Liver (tissue), 9 donors: ENCODE results near the gene FAM110D. TPM values are rescaled to one million over a fixed set of nuclear protein-coding genes. Genes with fewer than 3 reads are reported as not detected.

Experiments used
- DNase-seq: peaks from one replicate; pipeline ENCODE4 v3.0.0-alpha.2; 2017; ENCODE audit warnings: low spot score
- H3K27ac ChIP-seq, 2 donors: one replicate each; pipeline ENCODE4 v1.7.0; 2013; ENCODE audit warnings: inconsistent platforms in 2 of 2, low read length in 2 of 2, control low read depth in 1 of 2, low read depth in 1 of 2, mild to moderate bottlenecking in 1 of 2
- H3K27me3 ChIP-seq, 4 donors: one replicate each; pipeline versions ENCODE4 v1.6.1 to v1.7.0; 2013; ENCODE audit warnings: low read length in 3 of 4, inconsistent platforms in 1 of 4, mild to moderate bottlenecking in 1 of 4, moderate library complexity in 1 of 4; ENCODE audit not compliant: control insufficient read depth in 4 of 4, insufficient read depth in 4 of 4
- H3K36me3 ChIP-seq, 4 donors: one replicate each; pipeline versions ENCODE4 v1.6.1 to v1.7.0; 2013; ENCODE audit warnings: low read length in 3 of 4, mild to moderate bottlenecking in 3 of 4, low read depth in 1 of 4, moderate library complexity in 1 of 4; ENCODE audit not compliant: control insufficient read depth in 4 of 4, insufficient read depth in 3 of 4
- H3K4me1 ChIP-seq, 4 donors: one replicate each; pipeline versions ENCODE4 v1.6.1 to v1.7.0; 2013; ENCODE audit warnings: low read length in 3 of 4, mild to moderate bottlenecking in 3 of 4, moderate library complexity in 1 of 4; ENCODE audit not compliant: control insufficient read depth in 4 of 4, insufficient read depth in 4 of 4
- H3K4me3 ChIP-seq, 3 donors: one replicate each; pipeline versions ENCODE4 v1.6.1 to v1.7.0; 2013; ENCODE audit warnings: low read length in 3 of 3, control low read depth in 1 of 3, low read depth in 1 of 3, mild to moderate bottlenecking in 1 of 3
- H3K9ac ChIP-seq, 2 donors: one replicate each; pipeline ENCODE4 v1.7.0; 2013; ENCODE audit warnings: low read length in 2 of 2, mild to moderate bottlenecking in 2 of 2, moderate library complexity in 2 of 2, control low read depth in 1 of 2, low read depth in 1 of 2
- H3K9me3 ChIP-seq, 4 donors: one replicate each; pipeline versions ENCODE4 v1.6.1 to v1.7.0; 2013; ENCODE audit warnings: low read length in 3 of 4; ENCODE audit not compliant: control insufficient read depth in 4 of 4
- EGR1 ChIP-seq, 2 donors: IDR thresholded peaks; 2 replicates each; pipeline ENCODE4 v1.6.1; 2016 to 2018; ENCODE audit warnings: antibody characterized with exemption in 2 of 2, low read depth in 2 of 2
- FOXA1 ChIP-seq: IDR thresholded peaks from 2 replicates; pipeline ENCODE4 v1.6.1; 2016; ENCODE audit warnings: antibody characterized with exemption
- GABPA ChIP-seq, 2 donors: IDR thresholded peaks in 1 of 2; conservative IDR thresholded peaks in 1 of 2; 2 replicates each; pipeline ENCODE4 v1.6.1; 2016; ENCODE audit warnings: antibody characterized with exemption in 2 of 2, mild to moderate bottlenecking in 1 of 2, moderate library complexity in 1 of 2
- HNF4A ChIP-seq, 2 donors: conservative IDR thresholded peaks; 2 replicates each; pipeline ENCODE4 v1.6.1; 2016; ENCODE audit warnings: antibody characterized with exemption in 2 of 2, mild to moderate bottlenecking in 2 of 2
- HNF4G ChIP-seq: IDR thresholded peaks from 2 replicates; pipeline ENCODE4 v1.6.1; 2016; ENCODE audit warnings: antibody characterized with exemption
- JUND ChIP-seq, 2 donors: IDR thresholded peaks; 2 replicates each; pipeline ENCODE4 v1.6.1; 2016; ENCODE audit warnings: antibody characterized with exemption in 2 of 2
- NR2F2 ChIP-seq: IDR thresholded peaks from 2 replicates; pipeline ENCODE4 v1.6.1; 2016; ENCODE audit warnings: antibody characterized with exemption
- RAD21 ChIP-seq, 2 donors: IDR thresholded peaks; 2 replicates each; pipeline ENCODE4 v1.6.1; 2016; ENCODE audit warnings: antibody characterized with exemption in 2 of 2, mild to moderate bottlenecking in 2 of 2
- RXRA ChIP-seq, 2 donors: IDR thresholded peaks; 2 replicates each; pipeline ENCODE4 v1.6.1; 2017 to 2018; ENCODE audit warnings: antibody characterized with exemption in 2 of 2, mild to moderate bottlenecking in 1 of 2
- SP1 ChIP-seq: IDR thresholded peaks from 2 replicates; pipeline ENCODE4 v1.6.1; 2018; ENCODE audit warnings: antibody characterized with exemption, mild to moderate bottlenecking
- TAF1 ChIP-seq: conservative IDR thresholded peaks from 2 replicates; pipeline ENCODE4 v1.6.1; 2016; ENCODE audit warnings: antibody characterized with exemption, mild to moderate bottlenecking
- YY1 ChIP-seq: IDR thresholded peaks from 2 replicates; pipeline ENCODE4 v1.6.1; 2016; ENCODE audit warnings: antibody characterized with exemption, mild to moderate bottlenecking
- WGBS: extraction: QIAGEN DNeasy Blood & Tissue Kit; methylation state at CpG from one replicate; pipeline ENCODE4 v1.1.7; 2013; 5-methylcytosine and 5-hydroxymethylcytosine counted together
- polyA plus RNA-seq, 2 donors: library from polyadenylated mRNA; stranded (reverse) in 1 of 2; unstranded in 1 of 2; fragments of 200-250 nt in 1 of 2; fragments of >200 nt in 1 of 2; fragmentation: Nextera tagmentation in 1 of 2; extraction: Ambion mirVana in 1 of 2; gene quantifications; one replicate each; pipeline versions ENCODE4 v1.2.1 to v1.2.3, GENCODE V29; 2013 to 2015
- total RNA-seq, 2 donors: library from RNA; depleted of rRNA; stranded (reverse); fragments of >200 nt; gene quantifications; one replicate each; pipeline ENCODE4 v1.2.3, GENCODE V29; 2014
- TF ChIP-seq, protein P1 (sequence below): fragments of 150-350 bp; IDR thresholded peaks from 2 replicates; pipeline ENCODE4 v1.5.1; 2017; ENCODE audit warnings: improper control_type of control experiment, low read depth, low read length; ENCODE audit not compliant: missing input control
- TF ChIP-seq, protein P2 (sequence below): IDR thresholded peaks from 2 replicates; pipeline ENCODE4 v1.6.1; 2016; ENCODE audit warnings: antibody characterized with exemption
- TF ChIP-seq, protein P3 (sequence below): IDR thresholded peaks from 2 replicates; pipeline ENCODE4 v1.6.1; 2016; ENCODE audit warnings: antibody characterized with exemption
- TF ChIP-seq, protein P4 (sequence below): IDR thresholded peaks from 2 replicates; pipeline ENCODE4 v1.6.1; 2016; ENCODE audit warnings: antibody characterized with exemption
- TF ChIP-seq, protein P5 (sequence below): IDR thresholded peaks from 2 replicates; pipeline ENCODE4 v1.6.1; 2016; ENCODE audit warnings: antibody characterized with exemption, mild to moderate bottlenecking
- donor health status: healthy.
- donor health status: healthy.
- donor health status: healthy.
- donor health status: healthy.
- donor health status: healthy.

The FAM110D gene
- total and polyA plus RNA-seq, 4 donors, result 0.10 to 0.50 (median 0.27) TPM

DNA sequence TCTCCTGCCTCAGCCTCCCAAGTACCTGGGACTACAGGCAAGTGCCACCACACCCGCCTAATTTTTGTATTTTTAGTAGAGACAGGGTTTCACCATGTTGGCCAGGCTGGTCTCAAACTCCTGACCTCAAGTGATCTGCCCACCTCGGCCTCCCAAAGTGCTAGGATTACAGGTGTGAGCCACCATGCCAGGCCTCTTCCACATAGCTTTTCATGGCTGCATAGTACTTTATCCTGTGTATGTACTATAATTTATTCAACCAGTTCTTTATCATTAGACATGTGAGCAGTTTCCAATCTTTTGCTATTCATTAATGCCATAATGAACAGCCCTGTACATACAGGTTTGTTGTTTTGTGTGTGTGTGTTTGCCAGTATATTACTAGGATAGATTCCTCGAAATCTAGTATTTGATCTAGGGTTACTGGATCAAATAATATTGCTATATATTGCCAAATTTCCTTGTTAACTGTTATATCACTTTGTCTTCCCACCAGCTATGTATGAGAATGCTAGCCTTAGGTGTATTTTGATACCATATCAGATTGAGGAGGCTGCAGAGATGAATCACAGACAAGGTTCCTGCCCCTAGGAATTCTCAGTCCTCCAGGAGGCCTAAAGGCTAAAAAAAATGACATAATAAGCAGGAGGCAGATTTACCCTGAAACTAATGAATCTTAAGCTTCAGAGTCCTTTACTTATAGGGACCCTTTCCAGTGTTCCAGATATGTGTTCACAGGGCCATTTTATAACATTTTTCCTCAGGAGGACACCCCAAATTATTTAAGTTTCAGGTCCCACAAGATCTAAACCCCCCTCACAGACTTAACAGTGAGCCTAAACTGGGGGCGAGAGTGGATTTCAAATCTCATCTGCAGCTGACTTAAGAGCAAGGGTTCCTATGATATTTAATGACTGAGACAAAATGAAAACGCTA is 49.4 kb upstream of the FAM110D start:
- TF ChIP-seq HNF4G (no peak), JUND (IDR thresholded peaks at IDR 0.05) (no peak), NR2F2 (no peak), GABPA (IDR thresholded peaks at IDR 0.05 in 1 of 2, conservative IDR thresholded peaks at IDR 0.05 in 1 of 2) (no peak), TAF1 (no peak), RXRA (IDR thresholded peaks at IDR 0.05) (no peak), YY1 (no peak), HNF4A (conservative IDR thresholded peaks at IDR 0.05) (no peak), FOXA1 (no peak), RAD21 (IDR thresholded peaks at IDR 0.05) (no peak), SP1 (no peak), EGR1 (IDR thresholded peaks at IDR 0.05; ENCODE audit: low read depth in 2 of 2) (no peak)
- TF ChIP-seq, protein P1, sequence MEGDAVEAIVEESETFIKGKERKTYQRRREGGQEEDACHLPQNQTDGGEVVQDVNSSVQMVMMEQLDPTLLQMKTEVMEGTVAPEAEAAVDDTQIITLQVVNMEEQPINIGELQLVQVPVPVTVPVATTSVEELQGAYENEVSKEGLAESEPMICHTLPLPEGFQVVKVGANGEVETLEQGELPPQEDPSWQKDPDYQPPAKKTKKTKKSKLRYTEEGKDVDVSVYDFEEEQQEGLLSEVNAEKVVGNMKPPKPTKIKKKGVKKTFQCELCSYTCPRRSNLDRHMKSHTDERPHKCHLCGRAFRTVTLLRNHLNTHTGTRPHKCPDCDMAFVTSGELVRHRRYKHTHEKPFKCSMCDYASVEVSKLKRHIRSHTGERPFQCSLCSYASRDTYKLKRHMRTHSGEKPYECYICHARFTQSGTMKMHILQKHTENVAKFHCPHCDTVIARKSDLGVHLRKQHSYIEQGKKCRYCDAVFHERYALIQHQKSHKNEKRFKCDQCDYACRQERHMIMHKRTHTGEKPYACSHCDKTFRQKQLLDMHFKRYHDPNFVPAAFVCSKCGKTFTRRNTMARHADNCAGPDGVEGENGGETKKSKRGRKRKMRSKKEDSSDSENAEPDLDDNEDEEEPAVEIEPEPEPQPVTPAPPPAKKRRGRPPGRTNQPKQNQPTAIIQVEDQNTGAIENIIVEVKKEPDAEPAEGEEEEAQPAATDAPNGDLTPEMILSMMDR, result no peak
- TF ChIP-seq, protein P2, sequence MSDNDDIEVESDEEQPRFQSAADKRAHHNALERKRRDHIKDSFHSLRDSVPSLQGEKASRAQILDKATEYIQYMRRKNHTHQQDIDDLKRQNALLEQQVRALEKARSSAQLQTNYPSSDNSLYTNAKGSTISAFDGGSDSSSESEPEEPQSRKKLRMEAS, result no peak
- TF ChIP-seq, protein P3, sequence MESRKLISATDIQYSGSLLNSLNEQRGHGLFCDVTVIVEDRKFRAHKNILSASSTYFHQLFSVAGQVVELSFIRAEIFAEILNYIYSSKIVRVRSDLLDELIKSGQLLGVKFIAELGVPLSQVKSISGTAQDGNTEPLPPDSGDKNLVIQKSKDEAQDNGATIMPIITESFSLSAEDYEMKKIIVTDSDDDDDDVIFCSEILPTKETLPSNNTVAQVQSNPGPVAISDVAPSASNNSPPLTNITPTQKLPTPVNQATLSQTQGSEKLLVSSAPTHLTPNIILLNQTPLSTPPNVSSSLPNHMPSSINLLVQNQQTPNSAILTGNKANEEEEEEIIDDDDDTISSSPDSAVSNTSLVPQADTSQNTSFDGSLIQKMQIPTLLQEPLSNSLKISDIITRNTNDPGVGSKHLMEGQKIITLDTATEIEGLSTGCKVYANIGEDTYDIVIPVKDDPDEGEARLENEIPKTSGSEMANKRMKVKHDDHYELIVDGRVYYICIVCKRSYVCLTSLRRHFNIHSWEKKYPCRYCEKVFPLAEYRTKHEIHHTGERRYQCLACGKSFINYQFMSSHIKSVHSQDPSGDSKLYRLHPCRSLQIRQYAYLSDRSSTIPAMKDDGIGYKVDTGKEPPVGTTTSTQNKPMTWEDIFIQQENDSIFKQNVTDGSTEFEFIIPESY, result no peak
- TF ChIP-seq, protein P4, sequence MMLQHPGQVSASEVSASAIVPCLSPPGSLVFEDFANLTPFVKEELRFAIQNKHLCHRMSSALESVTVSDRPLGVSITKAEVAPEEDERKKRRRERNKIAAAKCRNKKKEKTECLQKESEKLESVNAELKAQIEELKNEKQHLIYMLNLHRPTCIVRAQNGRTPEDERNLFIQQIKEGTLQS, result no peak
- H3K4me1 ChIP-seq, result peaks cover 9 to 26% (median 25%) of the 10 kb centered on the region in 4 donors
- no peak for DNase-seq
- H3K4me3 ChIP-seq, result no peak overlapping the region
- no peaks in the 10 kb centered on the region for H3K36me3 ChIP-seq
- H3K27me3 ChIP-seq, result no peaks in the 10 kb centered on the region
- H3K9ac ChIP-seq, result peak overlapping the region; percentile 7 to 28
- WGBS, result 82% methylated on average over 5 of the region's 5 CpGs
- H3K27ac ChIP-seq, result no peak overlapping the region
- H3K9me3 ChIP-seq, result no peaks in the 10 kb centered on the region

DNA sequence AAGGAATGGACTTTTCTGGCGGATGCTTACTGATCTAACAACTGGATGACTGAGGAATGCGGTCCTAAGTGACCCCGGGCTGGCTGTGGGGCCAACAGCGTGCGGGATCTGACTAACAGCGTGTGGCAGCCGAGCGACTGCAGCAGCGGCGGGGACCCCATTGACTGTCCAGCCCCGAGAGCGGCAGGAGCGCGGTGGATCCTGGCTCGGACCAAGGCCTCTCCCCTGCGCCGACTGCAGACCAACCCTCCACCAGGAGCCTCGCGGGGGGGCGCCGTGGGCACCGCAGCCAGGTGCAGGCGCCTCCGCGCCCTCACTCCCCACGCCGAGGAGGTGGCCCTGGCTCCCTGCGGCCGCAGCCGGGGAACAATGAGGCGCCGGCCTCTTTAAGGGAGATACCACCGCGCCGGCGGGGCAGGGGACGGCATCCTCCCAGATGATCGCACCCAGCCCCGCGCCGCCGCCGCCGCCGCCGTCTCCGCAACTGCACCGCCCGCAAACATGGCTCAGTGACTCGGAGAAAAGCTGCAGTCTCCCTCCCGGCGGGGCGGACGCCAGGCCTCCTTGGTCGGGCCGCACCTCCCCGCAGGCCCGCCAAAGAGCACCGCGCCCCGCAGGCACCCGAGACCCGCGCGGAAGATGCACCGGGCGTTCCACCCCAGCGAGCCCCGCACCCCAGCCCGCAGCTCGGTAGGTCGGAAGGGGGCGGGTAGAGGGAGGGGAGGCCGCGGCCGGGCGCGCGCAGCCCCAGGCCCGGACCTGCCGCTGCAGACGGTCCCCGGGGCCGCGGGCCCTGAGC is 47.9 kb upstream of the FAM110D start:
- WGBS, result under 1% methylated on average over 85 of the region's 85 CpGs
- H3K4me1 ChIP-seq, result peaks cover 9 to 34% (median 32%) of the 10 kb centered on the region in 4 donors
- H3K27ac ChIP-seq, result peak overlapping the region; percentile 84 to 98
- H3K4me3 ChIP-seq, result peak overlapping the region; percentile 76 to 100 (median 97)
- no peaks in the 10 kb centered on the region for H3K9me3 ChIP-seq
- TF ChIP-seq RXRA (IDR thresholded peaks at IDR 0.05), result no peak
- peak in 1 of 2 donors; percentile 11 for TF ChIP-seq RAD21 (IDR thresholded peaks at IDR 0.05)
- TF ChIP-seq, protein P5, sequence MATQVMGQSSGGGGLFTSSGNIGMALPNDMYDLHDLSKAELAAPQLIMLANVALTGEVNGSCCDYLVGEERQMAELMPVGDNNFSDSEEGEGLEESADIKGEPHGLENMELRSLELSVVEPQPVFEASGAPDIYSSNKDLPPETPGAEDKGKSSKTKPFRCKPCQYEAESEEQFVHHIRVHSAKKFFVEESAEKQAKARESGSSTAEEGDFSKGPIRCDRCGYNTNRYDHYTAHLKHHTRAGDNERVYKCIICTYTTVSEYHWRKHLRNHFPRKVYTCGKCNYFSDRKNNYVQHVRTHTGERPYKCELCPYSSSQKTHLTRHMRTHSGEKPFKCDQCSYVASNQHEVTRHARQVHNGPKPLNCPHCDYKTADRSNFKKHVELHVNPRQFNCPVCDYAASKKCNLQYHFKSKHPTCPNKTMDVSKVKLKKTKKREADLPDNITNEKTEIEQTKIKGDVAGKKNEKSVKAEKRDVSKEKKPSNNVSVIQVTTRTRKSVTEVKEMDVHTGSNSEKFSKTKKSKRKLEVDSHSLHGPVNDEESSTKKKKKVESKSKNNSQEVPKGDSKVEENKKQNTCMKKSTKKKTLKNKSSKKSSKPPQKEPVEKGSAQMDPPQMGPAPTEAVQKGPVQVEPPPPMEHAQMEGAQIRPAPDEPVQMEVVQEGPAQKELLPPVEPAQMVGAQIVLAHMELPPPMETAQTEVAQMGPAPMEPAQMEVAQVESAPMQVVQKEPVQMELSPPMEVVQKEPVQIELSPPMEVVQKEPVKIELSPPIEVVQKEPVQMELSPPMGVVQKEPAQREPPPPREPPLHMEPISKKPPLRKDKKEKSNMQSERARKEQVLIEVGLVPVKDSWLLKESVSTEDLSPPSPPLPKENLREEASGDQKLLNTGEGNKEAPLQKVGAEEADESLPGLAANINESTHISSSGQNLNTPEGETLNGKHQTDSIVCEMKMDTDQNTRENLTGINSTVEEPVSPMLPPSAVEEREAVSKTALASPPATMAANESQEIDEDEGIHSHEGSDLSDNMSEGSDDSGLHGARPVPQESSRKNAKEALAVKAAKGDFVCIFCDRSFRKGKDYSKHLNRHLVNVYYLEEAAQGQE, result peak; percentile 21
- H3K9ac ChIP-seq, result peak overlapping the region; percentile 74 to 95
- no peaks in the 10 kb centered on the region for H3K36me3 ChIP-seq
- H3K27me3 ChIP-seq, result no peaks in the 10 kb centered on the region
- DNase-seq, result peak; percentile 84
